HepG2 (cell line): ENCODE measurements around the gene SLC50A1. TPM values are rescaled to one million over a fixed set of nuclear protein-coding genes. Genes with fewer than 3 reads are reported as not detected.

Source experiments
- CHD2 ChIP-seq: IDR thresholded peaks from 2 replicates; pipeline ENCODE4 v1.6.1; 2011; ENCODE audit warnings: low read depth, low read length, improper control_type of control experiment
- GTF2F1 ChIP-seq: fragments of 150-350 bp; IDR thresholded peaks from 2 replicates; pipeline ENCODE4 v1.6.1; 2014; ENCODE audit warnings: low read length
- HMGA1 ChIP-seq: sonication (generic); formaldehyde crosslinking; conservative IDR thresholded peaks from 2 replicates; pipeline ENCODE4 v1.4.0; 2020; ENCODE audit warnings: missing genetic modification reagents
- HNRNPUL1 ChIP-seq: fragments of 200-400 bp; formaldehyde crosslinking; IDR thresholded peaks from 2 replicates; pipeline ENCODE4 v1.6.1; 2017; ENCODE audit warnings: low read depth, mild to moderate bottlenecking, low read length, moderate library complexity
- LCORL ChIP-seq, 2 experiments: fragments of 450-650 bp in 1 of 2; sonication (generic) in 1 of 2; formaldehyde crosslinking in 1 of 2; IDR thresholded peaks; 2 replicates each; pipeline versions ENCODE4 v1.5.0 to v1.6.1; 2017 to 2020; ENCODE audit warnings: antibody characterized with exemption in 1 of 2, missing genetic modification reagents in 1 of 2
- RFXAP ChIP-seq: sonication (generic); formaldehyde crosslinking; IDR thresholded peaks from 2 replicates; pipeline ENCODE4 v1.4.0; 2020; ENCODE audit warnings: missing genetic modification reagents, borderline replicate concordance
- ZBTB1 ChIP-seq: sonication (generic); formaldehyde crosslinking; IDR thresholded peaks from 2 replicates; pipeline ENCODE4 v1.4.0; 2020; ENCODE audit warnings: missing genetic modification reagents, borderline replicate concordance
- ZEB1 ChIP-seq: IDR thresholded peaks from 2 replicates; pipeline ENCODE4 v1.6.1; 2012; ENCODE audit warnings: mild to moderate bottlenecking, low read depth, inconsistent platforms; ENCODE audit not compliant: insufficient replicate concordance
- ZNF260 ChIP-seq: sonication (generic); formaldehyde crosslinking; IDR thresholded peaks from 2 replicates; pipeline ENCODE4 v1.4.0; 2020; ENCODE audit warnings: missing genetic modification reagents, low read depth, mild to moderate bottlenecking, borderline replicate concordance
- ZNF484 ChIP-seq: sonication (generic); formaldehyde crosslinking; IDR thresholded peaks from 2 replicates; pipeline ENCODE4 v1.5.1; 2020; ENCODE audit warnings: mild to moderate bottlenecking, low read depth, missing genetic modification reagents, borderline replicate concordance
- ZNF552 ChIP-seq: sonication (generic); formaldehyde crosslinking; IDR thresholded peaks from 2 replicates; pipeline ENCODE4 v1.9.0; 2022; ENCODE audit warnings: missing genetic modification reagents, mild to moderate bottlenecking, borderline replicate concordance
- ZNF558 ChIP-seq: sonication (generic); formaldehyde crosslinking; IDR thresholded peaks from 2 replicates; pipeline ENCODE4 v1.9.0; 2022; ENCODE audit warnings: mild to moderate bottlenecking, missing genetic modification reagents, borderline replicate concordance
- polyA plus RNA-seq, 8 experiments: library from polyadenylated mRNA; depleted of rRNA in 3 of 8; stranded (reverse) in 7 of 8; unstranded in 1 of 8; fragments of >200 nt; fragmentation: Illumina TruSeq in 4 of 8; extraction: Trizol in 4 of 8; gene quantifications; 2 replicates each; pipeline versions ENCODE4 v1.2.1 to v1.2.3, GENCODE V29; 2011 to 2016; ENCODE audit warnings: low read depth in 4 of 8, missing spikeins in 1 of 8, mixed read lengths in 1 of 8; ENCODE audit not compliant: insufficient read depth in 1 of 8
- total RNA-seq, 5 experiments: library from RNA; depleted of rRNA; stranded (reverse); fragments of >200 nt; fragmentation: Illumina TruSeq; extraction: Trizol; gene quantifications; 2 replicates each; pipeline ENCODE4 v1.2.3, GENCODE V29; 2016; ENCODE audit warnings: low read depth in 1 of 5
- TF ChIP-seq, protein P1 (sequence below): sonication (generic); formaldehyde crosslinking; IDR thresholded peaks from 2 replicates; pipeline ENCODE4; 2020; ENCODE audit warnings: missing genetic modification reagents, mild to moderate bottlenecking, borderline replicate concordance
- TF ChIP-seq, protein P2 (sequence below): sonication (generic); formaldehyde crosslinking; IDR thresholded peaks from 2 replicates; pipeline ENCODE4 v1.5.1; 2020; ENCODE audit warnings: mild to moderate bottlenecking, moderate library complexity, missing genetic modification reagents
- TF ChIP-seq, protein P3 (sequence below): sonication (generic); formaldehyde crosslinking; IDR thresholded peaks from 2 replicates; pipeline ENCODE4 v1.4.0; 2020; ENCODE audit warnings: mild to moderate bottlenecking, missing genetic modification reagents
- TF ChIP-seq, protein P4 (sequence below): sonication (generic); formaldehyde crosslinking; IDR thresholded peaks from 2 replicates; pipeline ENCODE4 v1.5.0; 2020; ENCODE audit warnings: missing genetic modification reagents
- TF ChIP-seq, protein P5 (sequence below): sonication (generic); formaldehyde crosslinking; IDR thresholded peaks from 2 replicates; pipeline ENCODE4 v1.9.0; 2021; ENCODE audit warnings: missing genetic modification reagents, mild to moderate bottlenecking, borderline replicate concordance

The SLC50A1 gene
- total and polyA plus RNA-seq, 2 of the 13 experiments (the other 11 are each of a cell fraction or from before 2014, with no cell fraction given) = 22.5 to 46.8 TPM

DNA sequence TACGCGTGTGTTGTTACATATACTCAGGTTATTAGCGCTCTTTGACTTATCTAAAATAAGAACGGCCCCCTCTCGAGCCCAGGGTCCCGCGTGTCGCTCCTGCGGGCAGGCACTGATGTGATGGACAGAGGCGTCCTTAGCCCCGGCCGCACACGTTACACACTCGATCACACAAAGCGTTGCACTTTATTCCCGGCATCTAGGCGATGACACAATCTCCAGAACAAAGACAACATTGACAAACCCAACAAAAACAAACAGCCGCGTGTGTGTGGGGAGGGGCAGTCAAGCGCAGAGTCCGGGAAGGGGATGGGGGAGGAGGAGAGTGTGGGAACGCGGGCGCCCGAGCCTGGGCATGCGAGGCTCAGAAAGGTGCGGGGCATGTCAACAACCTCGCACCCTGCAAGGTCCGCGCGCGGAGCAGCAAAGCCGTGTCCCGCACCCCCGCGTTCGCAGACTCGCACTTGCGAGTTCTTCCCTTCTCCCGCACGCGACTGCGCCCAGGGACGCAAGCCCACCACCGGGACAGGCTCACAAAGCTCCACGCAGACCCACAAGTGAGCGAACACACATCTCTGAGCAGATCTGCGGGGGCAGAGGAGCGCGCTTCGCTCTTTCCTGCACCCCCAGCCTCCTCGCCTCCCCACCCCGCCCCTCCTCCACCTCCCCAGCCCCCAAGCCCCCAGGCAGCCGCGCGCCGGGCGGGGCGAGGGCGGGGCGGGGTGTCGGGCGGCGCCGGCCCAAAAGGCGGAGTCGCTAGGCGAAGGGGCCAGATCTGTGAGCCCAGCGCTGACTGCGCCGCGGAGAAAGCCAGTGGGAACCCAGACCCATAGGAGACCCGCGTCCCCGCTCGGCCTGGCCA is 8.3 kb upstream of the SLC50A1 start, which contains the start of gene EFNA1 (continued):
- TF ChIP-seq, protein P1, sequence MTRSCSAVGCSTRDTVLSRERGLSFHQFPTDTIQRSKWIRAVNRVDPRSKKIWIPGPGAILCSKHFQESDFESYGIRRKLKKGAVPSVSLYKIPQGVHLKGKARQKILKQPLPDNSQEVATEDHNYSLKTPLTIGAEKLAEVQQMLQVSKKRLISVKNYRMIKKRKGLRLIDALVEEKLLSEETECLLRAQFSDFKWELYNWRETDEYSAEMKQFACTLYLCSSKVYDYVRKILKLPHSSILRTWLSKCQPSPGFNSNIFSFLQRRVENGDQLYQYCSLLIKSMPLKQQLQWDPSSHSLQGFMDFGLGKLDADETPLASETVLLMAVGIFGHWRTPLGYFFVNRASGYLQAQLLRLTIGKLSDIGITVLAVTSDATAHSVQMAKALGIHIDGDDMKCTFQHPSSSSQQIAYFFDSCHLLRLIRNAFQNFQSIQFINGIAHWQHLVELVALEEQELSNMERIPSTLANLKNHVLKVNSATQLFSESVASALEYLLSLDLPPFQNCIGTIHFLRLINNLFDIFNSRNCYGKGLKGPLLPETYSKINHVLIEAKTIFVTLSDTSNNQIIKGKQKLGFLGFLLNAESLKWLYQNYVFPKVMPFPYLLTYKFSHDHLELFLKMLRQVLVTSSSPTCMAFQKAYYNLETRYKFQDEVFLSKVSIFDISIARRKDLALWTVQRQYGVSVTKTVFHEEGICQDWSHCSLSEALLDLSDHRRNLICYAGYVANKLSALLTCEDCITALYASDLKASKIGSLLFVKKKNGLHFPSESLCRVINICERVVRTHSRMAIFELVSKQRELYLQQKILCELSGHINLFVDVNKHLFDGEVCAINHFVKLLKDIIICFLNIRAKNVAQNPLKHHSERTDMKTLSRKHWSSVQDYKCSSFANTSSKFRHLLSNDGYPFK (CRISPR knock-in tag) = no peak
- TF ChIP-seq ZNF260 (CRISPR knock-in tag) = no peak
- no peak; the same call in 1 of the 2 replicates for TF ChIP-seq ZNF484
- TF ChIP-seq ZNF552 (CRISPR knock-in tag) = peak; percentile 84; the same call in 1 of the 2 replicates
- TF ChIP-seq, protein P2, sequence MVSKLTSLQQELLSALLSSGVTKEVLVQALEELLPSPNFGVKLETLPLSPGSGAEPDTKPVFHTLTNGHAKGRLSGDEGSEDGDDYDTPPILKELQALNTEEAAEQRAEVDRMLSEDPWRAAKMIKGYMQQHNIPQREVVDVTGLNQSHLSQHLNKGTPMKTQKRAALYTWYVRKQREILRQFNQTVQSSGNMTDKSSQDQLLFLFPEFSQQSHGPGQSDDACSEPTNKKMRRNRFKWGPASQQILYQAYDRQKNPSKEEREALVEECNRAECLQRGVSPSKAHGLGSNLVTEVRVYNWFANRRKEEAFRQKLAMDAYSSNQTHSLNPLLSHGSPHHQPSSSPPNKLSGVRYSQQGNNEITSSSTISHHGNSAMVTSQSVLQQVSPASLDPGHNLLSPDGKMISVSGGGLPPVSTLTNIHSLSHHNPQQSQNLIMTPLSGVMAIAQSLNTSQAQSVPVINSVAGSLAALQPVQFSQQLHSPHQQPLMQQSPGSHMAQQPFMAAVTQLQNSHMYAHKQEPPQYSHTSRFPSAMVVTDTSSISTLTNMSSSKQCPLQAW = peak; percentile 92
- TF ChIP-seq, protein P3, sequence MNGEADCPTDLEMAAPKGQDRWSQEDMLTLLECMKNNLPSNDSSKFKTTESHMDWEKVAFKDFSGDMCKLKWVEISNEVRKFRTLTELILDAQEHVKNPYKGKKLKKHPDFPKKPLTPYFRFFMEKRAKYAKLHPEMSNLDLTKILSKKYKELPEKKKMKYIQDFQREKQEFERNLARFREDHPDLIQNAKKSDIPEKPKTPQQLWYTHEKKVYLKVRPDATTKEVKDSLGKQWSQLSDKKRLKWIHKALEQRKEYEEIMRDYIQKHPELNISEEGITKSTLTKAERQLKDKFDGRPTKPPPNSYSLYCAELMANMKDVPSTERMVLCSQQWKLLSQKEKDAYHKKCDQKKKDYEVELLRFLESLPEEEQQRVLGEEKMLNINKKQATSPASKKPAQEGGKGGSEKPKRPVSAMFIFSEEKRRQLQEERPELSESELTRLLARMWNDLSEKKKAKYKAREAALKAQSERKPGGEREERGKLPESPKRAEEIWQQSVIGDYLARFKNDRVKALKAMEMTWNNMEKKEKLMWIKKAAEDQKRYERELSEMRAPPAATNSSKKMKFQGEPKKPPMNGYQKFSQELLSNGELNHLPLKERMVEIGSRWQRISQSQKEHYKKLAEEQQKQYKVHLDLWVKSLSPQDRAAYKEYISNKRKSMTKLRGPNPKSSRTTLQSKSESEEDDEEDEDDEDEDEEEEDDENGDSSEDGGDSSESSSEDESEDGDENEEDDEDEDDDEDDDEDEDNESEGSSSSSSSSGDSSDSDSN (CRISPR knock-in tag) = peak; percentile 78
- TF ChIP-seq, protein P4, sequence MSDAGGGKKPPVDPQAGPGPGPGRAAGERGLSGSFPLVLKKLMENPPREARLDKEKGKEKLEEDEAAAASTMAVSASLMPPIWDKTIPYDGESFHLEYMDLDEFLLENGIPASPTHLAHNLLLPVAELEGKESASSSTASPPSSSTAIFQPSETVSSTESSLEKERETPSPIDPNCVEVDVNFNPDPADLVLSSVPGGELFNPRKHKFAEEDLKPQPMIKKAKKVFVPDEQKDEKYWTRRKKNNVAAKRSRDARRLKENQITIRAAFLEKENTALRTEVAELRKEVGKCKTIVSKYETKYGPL (CRISPR knock-in tag) = peak; percentile 77; the same call in 1 of the 2 replicates
- TF ChIP-seq CHD2 = peak; percentile 39
- no peak for TF ChIP-seq ZEB1
- peak; percentile 100 for TF ChIP-seq ZBTB1 (CRISPR knock-in tag)
- TF ChIP-seq HNRNPUL1 = no peak
- TF ChIP-seq LCORL (IDR thresholded peaks at IDR 0.05) = no peak
- no peak; the same call in 1 of the 2 replicates for TF ChIP-seq LCORL (CRISPR knock-in tag; IDR thresholded peaks at IDR 0.05)
- no peak for TF ChIP-seq HMGA1 (CRISPR knock-in tag)
- peak; percentile 69; the same call in 1 of the 2 replicates for TF ChIP-seq GTF2F1
- TF ChIP-seq ZNF558 (CRISPR knock-in tag) = no peak; the same call in 1 of the 2 replicates
- TF ChIP-seq, protein P5, sequence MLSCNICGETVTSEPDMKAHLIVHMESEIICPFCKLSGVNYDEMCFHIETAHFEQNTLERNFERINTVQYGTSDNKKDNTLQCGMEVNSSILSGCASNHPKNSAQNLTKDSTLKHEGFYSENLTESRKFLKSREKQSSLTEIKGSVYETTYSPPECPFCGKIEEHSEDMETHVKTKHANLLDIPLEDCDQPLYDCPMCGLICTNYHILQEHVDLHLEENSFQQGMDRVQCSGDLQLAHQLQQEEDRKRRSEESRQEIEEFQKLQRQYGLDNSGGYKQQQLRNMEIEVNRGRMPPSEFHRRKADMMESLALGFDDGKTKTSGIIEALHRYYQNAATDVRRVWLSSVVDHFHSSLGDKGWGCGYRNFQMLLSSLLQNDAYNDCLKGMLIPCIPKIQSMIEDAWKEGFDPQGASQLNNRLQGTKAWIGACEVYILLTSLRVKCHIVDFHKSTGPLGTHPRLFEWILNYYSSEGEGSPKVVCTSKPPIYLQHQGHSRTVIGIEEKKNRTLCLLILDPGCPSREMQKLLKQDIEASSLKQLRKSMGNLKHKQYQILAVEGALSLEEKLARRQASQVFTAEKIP (CRISPR knock-in tag) = no peak
- TF ChIP-seq RFXAP (CRISPR knock-in tag) = 0 out of 2 replicates have a peak, but pooled peaks have one; percentile 47
